ENCODE data around the gene IGFLR1.
"Not testable (repeated sequence)": the region's sequence is repeated elsewhere in the genome, so short reads cannot be mapped to it uniquely, and the experiment has no call there.

Gene IGFLR1

GRCh38 chr19:35732540-35733179, 9.6 kb downstream of the IGFLR1 start:
- no peak overlapping the region for H3K27ac ChIP-seq (ENCODE audit: low read depth, low read length)
- no peaks in the 10 kb centered on the region for H3K4me1 ChIP-seq (ENCODE audit: insufficient read depth, low read length)
- no peaks in the 10 kb centered on the region for H3K27me3 ChIP-seq (ENCODE audit: control insufficient read depth in 1 of 2, insufficient read depth in 2 of 2, low read length in 2 of 2)
- no peaks in the 10 kb centered on the region for H3K9me3 ChIP-seq (ENCODE audit: low read length)
- no peak overlapping the region for H3K4me3 ChIP-seq (ENCODE audit: low read depth in 1 of 2, low read length in 2 of 2)
- H3K36me3 ChIP-seq (ENCODE audit: insufficient read depth, low read length), result peaks cover 83% of the 10 kb centered on the region
- no peak overlapping the region for H3K9ac ChIP-seq (ENCODE audit: low read length)

GRCh38 chr19:35731779-35732405, 10.4 kb downstream of the IGFLR1 start:
- Histone ChIP-seq H3K9me3 (ENCODE audit: low read length) (no peaks in the 10 kb centered on the region), H3K9ac (ENCODE audit: low read length) (no peak overlapping the region), H3K27ac (ENCODE audit: low read depth, low read length) (no peak overlapping the region), H3K4me1 (ENCODE audit: insufficient read depth, low read length) (no peaks in the 10 kb centered on the region), H3K36me3 (ENCODE audit: insufficient read depth, low read length) (peaks cover 84% of the 10 kb centered on the region), H3K4me3 (ENCODE audit: low read depth in 1 of 2, low read length in 2 of 2) (no peak overlapping the region), H3K27me3 (ENCODE audit: control insufficient read depth in 1 of 2, insufficient read depth in 2 of 2, low read length in 2 of 2) (no peaks in the 10 kb centered on the region)

- Histone ChIP-seq H3K9me3 (ENCODE audit: low read length) (no peaks in the 10 kb centered on the region), H3K27ac (ENCODE audit: low read depth, low read length) (no peak overlapping the region), H3K4me1 (ENCODE audit: insufficient read depth, low read length) (no peaks in the 10 kb centered on the region), H3K27me3 (ENCODE audit: control insufficient read depth in 1 of 2, insufficient read depth in 2 of 2, low read length in 2 of 2) (no peaks in the 10 kb centered on the region), H3K9ac (ENCODE audit: low read length) (no peak overlapping the region), H3K36me3 (ENCODE audit: insufficient read depth, low read length) (peaks cover 83% of the 10 kb centered on the region), H3K4me3 (ENCODE audit: low read depth in 1 of 2, low read length in 2 of 2) (no peak overlapping the region)
Observed at GRCh38 chr19:35731353-35731752, 10.9 kb downstream of the IGFLR1 start.

- H3K27ac ChIP-seq (ENCODE audit: low read depth, low read length), result no peak overlapping the region
- no peak overlapping the region for H3K9ac ChIP-seq (ENCODE audit: low read length)
- no peaks in the 10 kb centered on the region for H3K9me3 ChIP-seq (ENCODE audit: low read length)
- H3K27me3 ChIP-seq (ENCODE audit: control insufficient read depth in 1 of 2, insufficient read depth in 2 of 2, low read length in 2 of 2), result no peaks in the 10 kb centered on the region
- no peaks in the 10 kb centered on the region for H3K4me1 ChIP-seq (ENCODE audit: insufficient read depth, low read length)
- H3K36me3 ChIP-seq (ENCODE audit: insufficient read depth, low read length), result peaks cover 84% of the 10 kb centered on the region
- H3K4me3 ChIP-seq (ENCODE audit: low read depth in 1 of 2, low read length in 2 of 2), result no peak overlapping the region
Observed at GRCh38 chr19:35730326-35730725, 11.9 kb downstream of the IGFLR1 start.

GRCh38 chr19:35729763-35730162, 12.5 kb downstream of the IGFLR1 start:
- Histone ChIP-seq H3K4me3 (ENCODE audit: low read depth in 1 of 2, low read length in 2 of 2) (no peak overlapping the region), H3K4me1 (ENCODE audit: insufficient read depth, low read length) (no peaks in the 10 kb centered on the region), H3K9ac (ENCODE audit: low read length) (no peak overlapping the region), H3K27me3 (ENCODE audit: control insufficient read depth in 1 of 2, insufficient read depth in 2 of 2, low read length in 2 of 2) (no peaks in the 10 kb centered on the region), H3K36me3 (ENCODE audit: insufficient read depth, low read length) (peaks cover 84% of the 10 kb centered on the region), H3K9me3 (ENCODE audit: low read length) (no peaks in the 10 kb centered on the region), H3K27ac (ENCODE audit: low read depth, low read length) (no peak overlapping the region)

- no peaks in the 10 kb centered on the region for H3K27me3 ChIP-seq (ENCODE audit: control insufficient read depth in 1 of 2, insufficient read depth in 2 of 2, low read length in 2 of 2)
- H3K27ac ChIP-seq (ENCODE audit: low read depth, low read length), result no peak overlapping the region
- H3K4me1 ChIP-seq (ENCODE audit: insufficient read depth, low read length), result no peaks in the 10 kb centered on the region
- peaks cover 84% of the 10 kb centered on the region for H3K36me3 ChIP-seq (ENCODE audit: insufficient read depth, low read length)
- no peak overlapping the region for H3K4me3 ChIP-seq (ENCODE audit: low read depth in 1 of 2, low read length in 2 of 2)
- no peaks in the 10 kb centered on the region for H3K9me3 ChIP-seq (ENCODE audit: low read length)
- H3K9ac ChIP-seq (ENCODE audit: low read length), result no peak overlapping the region
Observed at GRCh38 chr19:35729021-35729420, 13.2 kb downstream of the IGFLR1 start.

GRCh38 chr19:35727956-35728706, 14.1 kb downstream of the IGFLR1 start:
- Histone ChIP-seq H3K27me3 (ENCODE audit: control insufficient read depth in 1 of 2, insufficient read depth in 2 of 2, low read length in 2 of 2) (no peaks in the 10 kb centered on the region), H3K36me3 (ENCODE audit: insufficient read depth, low read length) (peaks cover 89% of the 10 kb centered on the region), H3K4me3 (ENCODE audit: low read depth in 1 of 2, low read length in 2 of 2) (no peak overlapping the region), H3K9ac (ENCODE audit: low read length) (no peak overlapping the region), H3K27ac (ENCODE audit: low read depth, low read length) (no peak overlapping the region), H3K9me3 (ENCODE audit: low read length) (no peaks in the 10 kb centered on the region), H3K4me1 (ENCODE audit: insufficient read depth, low read length) (no peaks in the 10 kb centered on the region)

GRCh38 chr19:35727053-35727955, 14.9 kb downstream of the IGFLR1 start:
- Histone ChIP-seq H3K27me3 (ENCODE audit: control insufficient read depth in 1 of 2, insufficient read depth in 2 of 2, low read length in 2 of 2) (no peaks in the 10 kb centered on the region), H3K4me3 (ENCODE audit: low read depth in 1 of 2, low read length in 2 of 2) (no peak overlapping the region), H3K4me1 (ENCODE audit: insufficient read depth, low read length) (no peaks in the 10 kb centered on the region), H3K9me3 (ENCODE audit: low read length) (no peaks in the 10 kb centered on the region), H3K36me3 (ENCODE audit: insufficient read depth, low read length) (peaks cover 97% of the 10 kb centered on the region), H3K9ac (ENCODE audit: low read length) (no peak overlapping the region), H3K27ac (ENCODE audit: low read depth, low read length) (no peak overlapping the region)

GRCh38 chr19:35725216-35725861, 16.9 kb downstream of the IGFLR1 start:
- Histone ChIP-seq H3K36me3 (ENCODE audit: insufficient read depth, low read length) (peaks cover 89% of the 10 kb centered on the region), H3K27me3 (ENCODE audit: control insufficient read depth in 1 of 2, insufficient read depth in 2 of 2, low read length in 2 of 2) (no peaks in the 10 kb centered on the region), H3K9me3 (ENCODE audit: low read length) (no peaks in the 10 kb centered on the region), H3K9ac (ENCODE audit: low read length) (no peak overlapping the region), H3K27ac (ENCODE audit: low read depth, low read length) (no peak overlapping the region), H3K4me3 (ENCODE audit: low read depth in 1 of 2, low read length in 2 of 2) (no peak overlapping the region), H3K4me1 (ENCODE audit: insufficient read depth, low read length) (no peaks in the 10 kb centered on the region)

GRCh38 chr19:35724560-35724959, 17.7 kb downstream of the IGFLR1 start:
- Histone ChIP-seq H3K4me1 (ENCODE audit: insufficient read depth, low read length) (peaks cover 2% of the 10 kb centered on the region), H3K27ac (ENCODE audit: low read depth, low read length) (no peak overlapping the region), H3K9ac (ENCODE audit: low read length) (no peak overlapping the region), H3K36me3 (ENCODE audit: insufficient read depth, low read length) (peaks cover 89% of the 10 kb centered on the region), H3K27me3 (ENCODE audit: control insufficient read depth in 1 of 2, insufficient read depth in 2 of 2, low read length in 2 of 2) (no peaks in the 10 kb centered on the region), H3K9me3 (ENCODE audit: low read length) (no peaks in the 10 kb centered on the region), H3K4me3 (ENCODE audit: low read depth in 1 of 2, low read length in 2 of 2) (no peak overlapping the region)

GRCh38 chr19:35724132-35724531, 18.1 kb downstream of the IGFLR1 start:
- H3K4me1 ChIP-seq (ENCODE audit: insufficient read depth, low read length); H3K4me3 ChIP-seq (ENCODE audit: low read depth in 1 of 2, low read length in 2 of 2); H3K9me3 ChIP-seq (ENCODE audit: low read length); H3K9ac ChIP-seq (ENCODE audit: low read length); H3K27ac ChIP-seq (ENCODE audit: low read depth, low read length); H3K27me3 ChIP-seq (ENCODE audit: control insufficient read depth in 1 of 2, insufficient read depth in 2 of 2, low read length in 2 of 2): not testable (repeated sequence)
- peaks cover 84% of the 10 kb centered on the region for H3K36me3 ChIP-seq (ENCODE audit: insufficient read depth, low read length)
